ENCODE results near the gene TANC1.

The TANC1 gene

DNA sequence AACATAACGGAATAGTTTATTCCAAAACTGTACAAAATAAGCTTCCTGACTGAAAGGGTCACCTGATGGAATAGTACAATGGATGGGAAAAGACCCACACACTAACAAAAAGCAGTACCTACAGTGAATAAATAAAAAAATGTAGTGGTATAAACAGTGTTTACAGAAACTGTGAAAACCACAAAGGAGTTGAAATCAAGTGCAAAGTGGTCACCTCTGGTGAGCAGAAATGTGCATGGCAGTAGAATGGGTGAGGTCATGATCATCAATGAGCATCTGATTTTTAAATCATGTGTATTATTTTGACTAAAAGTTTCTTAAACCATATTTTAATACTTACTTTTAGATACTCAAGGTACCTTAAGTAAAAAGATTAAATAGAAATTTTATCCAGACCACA is 306.7 kb downstream of the TANC1 start:
- Mint-ChIP-seq H3K27me3 (no peaks in the 10 kb centered on the region), H3K9me3 (no peaks in the 10 kb centered on the region), H3K36me3 (peaks cover 32% of the 10 kb centered on the region), H3K4me3 (no peak overlapping the region), H3K4me1 (no peaks in the 10 kb centered on the region), H3K27ac (no peak overlapping the region)
- ATAC-seq (ENCODE audit: low read depth) (no peak), DNase-seq (ENCODE audit: low spot score in 2 of 2) (no peak)

- DNase-seq (ENCODE audit: low spot score in 2 of 2) (no peak), ATAC-seq (ENCODE audit: low read depth) (no peak)
- Mint-ChIP-seq H3K9me3 (no peaks in the 10 kb centered on the region), H3K36me3 (peaks cover 11% of the 10 kb centered on the region), H3K27me3 (no peaks in the 10 kb centered on the region), H3K4me1 (peaks cover 4% of the 10 kb centered on the region), H3K27ac (no peak overlapping the region), H3K4me3 (no peak overlapping the region)
Observed at GRCh38 chr2:159279700-159280099, 311.3 kb downstream of the TANC1 start.

- peaks cover 9% of the 10 kb centered on the region for H3K36me3 Mint-ChIP-seq
- no peak overlapping the region for H3K27ac Mint-ChIP-seq
- H3K27me3 Mint-ChIP-seq, result no peaks in the 10 kb centered on the region
- peaks cover 9% of the 10 kb centered on the region for H3K4me1 Mint-ChIP-seq
- DNase-seq (ENCODE audit: low spot score in 2 of 2) (no peak), ATAC-seq (ENCODE audit: low read depth) (no peak)
- no peak overlapping the region for H3K4me3 Mint-ChIP-seq
- no peaks in the 10 kb centered on the region for H3K9me3 Mint-ChIP-seq
Observed at GRCh38 chr2:159281002-159281401, 312.6 kb downstream of the TANC1 start.

Data from memory B cell (primary cell).